HL-60 (cell line): ENCODE data around the gene TRNP1.

ENCODE experiments used
- DNase-seq, 2 experiments: peaks; one replicate each; pipeline ENCODE4 v3.0.0-alpha.2; 2010 to 2020; ENCODE audit warnings: low read depth in 1 of 2, low spot score in 1 of 2
- H3K27ac ChIP-seq: fragments of 250-450 bp; sonication (Bioruptor Pico); replicated peaks from 2 replicates; pipeline ENCODE4 v1.5.1; 2020; ENCODE audit warnings: mild to moderate bottlenecking, moderate library complexity
- H3K27me3 ChIP-seq: fragments of 250-450 bp; sonication (Bioruptor Pico); 2 replicates; pipeline ENCODE4 v1.5.1; 2021; ENCODE audit warnings: mild to moderate bottlenecking, moderate library complexity; ENCODE audit not compliant: insufficient read depth, poor library complexity, severe bottlenecking
- H3K4me3 ChIP-seq: replicated peaks from 2 replicates; pipeline ENCODE4 v1.5.1; 2011; ENCODE audit warnings: mild to moderate bottlenecking, control low read depth, low read length; ENCODE audit not compliant: insufficient read depth
- CTCF ChIP-seq: IDR thresholded peaks from one replicate; pipeline ENCODE4 v1.5.1; 2011; ENCODE audit warnings: low read length, control low read depth, inconsistent platforms; ENCODE audit not compliant: insufficient read depth
- GABPA ChIP-seq: IDR thresholded peaks from 2 replicates; pipeline ENCODE4 v1.6.1; 2012; ENCODE audit warnings: low read depth
- POLR2AphosphoS5 ChIP-seq: IDR thresholded peaks from 2 replicates; pipeline ENCODE4 v1.6.1; 2012; ENCODE audit warnings: low read depth
- REST ChIP-seq: IDR thresholded peaks from 2 replicates; pipeline ENCODE4 v1.6.1; 2012; ENCODE audit warnings: low read depth; ENCODE audit not compliant: insufficient replicate concordance
- SPI1 ChIP-seq: IDR thresholded peaks from 2 replicates; pipeline ENCODE4 v1.6.1; 2012; ENCODE audit warnings: low read depth, mild to moderate bottlenecking, borderline replicate concordance

The TRNP1 gene

GRCh38 chr1:27015260-27015659 lies 21.8 kb downstream of the TRNP1 start:
- no peak overlapping the region for H3K4me3 ChIP-seq
- no peak for TF ChIP-seq POLR2AphosphoS5
- TF ChIP-seq SPI1, result peak; percentile 99
- TF ChIP-seq GABPA, result no peak
- TF ChIP-seq CTCF, result no peak

GRCh38 chr1:27016376-27016775 lies 22.9 kb downstream of the TRNP1 start:
- no peak for TF ChIP-seq REST
- no peak for TF ChIP-seq GABPA
- TF ChIP-seq POLR2AphosphoS5, result no peak
- TF ChIP-seq SPI1, result no peak
- no peak for TF ChIP-seq CTCF
- Histone ChIP-seq H3K27me3 (no peaks in the 10 kb centered on the region), H3K4me3 (no peak overlapping the region), H3K27ac (no peak overlapping the region)
- DNase-seq, result no peak

More at GRCh38 chr1:27015260-27015659, 21.8 kb downstream of the TRNP1 start:
- DNase-seq, result peak in 1 of 2 experiments; percentile 57
- H3K27ac ChIP-seq, result no peak overlapping the region
- H3K27me3 ChIP-seq, result no peaks in the 10 kb centered on the region

- Histone ChIP-seq H3K27ac (no peak overlapping the region), H3K27me3 (no peaks in the 10 kb centered on the region), H3K4me3 (no peak overlapping the region)
- TF ChIP-seq POLR2AphosphoS5 (no peak), SPI1 (no peak), REST (no peak), CTCF (no peak), GABPA (no peak)
- no peak for DNase-seq
Measured at GRCh38 chr1:27017207-27017606, 23.7 kb downstream of the TRNP1 start.

- DNase-seq, result no peak
- no peak overlapping the region for H3K27ac ChIP-seq
- TF ChIP-seq POLR2AphosphoS5 (no peak), GABPA (no peak), SPI1 (no peak), CTCF (no peak), REST (no peak)
Measured at GRCh38 chr1:27018316-27018715, 24.8 kb downstream of the TRNP1 start.

More at GRCh38 chr1:27018316-27018715, 24.8 kb downstream of the TRNP1 start:
- H3K4me3 ChIP-seq, result no peak overlapping the region
- H3K27me3 ChIP-seq, result no peaks in the 10 kb centered on the region
